IMR-90 (cell line): ENCODE results near the gene PTGS1.

Experiments used
- BHLHE40 ChIP-seq: fragments of 150-350 bp; IDR thresholded peaks from 2 replicates; pipeline ENCODE4 v1.6.1; 2016; ENCODE audit warnings: mild to moderate bottlenecking, low read depth, low read length
- MXI1 ChIP-seq: IDR thresholded peaks from 2 replicates; pipeline ENCODE4 v1.6.1; 2012; ENCODE audit warnings: low read depth, mild to moderate bottlenecking, low read length, moderate library complexity, borderline replicate concordance
- POLR2A ChIP-seq: IDR thresholded peaks from 2 replicates; pipeline ENCODE4 v1.6.1; 2012; ENCODE audit warnings: mild to moderate bottlenecking, low read depth, low read length
- RCOR1 ChIP-seq: IDR thresholded peaks from 2 replicates; pipeline ENCODE4 v1.6.1; 2012; ENCODE audit warnings: mild to moderate bottlenecking, low read length, improper control_type of control experiment; ENCODE audit not compliant: insufficient replicate concordance
- SMC3 ChIP-seq: fragments of 150-350 bp; IDR thresholded peaks from 2 replicates; pipeline ENCODE4 v1.6.1; 2016; ENCODE audit warnings: low read depth, mild to moderate bottlenecking, antibody characterized with exemption, low read length, moderate library complexity
- TF ChIP-seq, protein P1 (sequence below): conservative IDR thresholded peaks from 2 replicates; pipeline ENCODE4 v1.5.1; 2012; ENCODE audit warnings: mild to moderate bottlenecking, low read depth, low read length, improper control_type of control experiment
- TF ChIP-seq, protein P2 (sequence below): fragments of 150-350 bp; IDR thresholded peaks from 2 replicates; pipeline ENCODE4 v1.6.1; 2016; ENCODE audit warnings: low read depth, mild to moderate bottlenecking, low read length, moderate library complexity, borderline replicate concordance

DNA sequence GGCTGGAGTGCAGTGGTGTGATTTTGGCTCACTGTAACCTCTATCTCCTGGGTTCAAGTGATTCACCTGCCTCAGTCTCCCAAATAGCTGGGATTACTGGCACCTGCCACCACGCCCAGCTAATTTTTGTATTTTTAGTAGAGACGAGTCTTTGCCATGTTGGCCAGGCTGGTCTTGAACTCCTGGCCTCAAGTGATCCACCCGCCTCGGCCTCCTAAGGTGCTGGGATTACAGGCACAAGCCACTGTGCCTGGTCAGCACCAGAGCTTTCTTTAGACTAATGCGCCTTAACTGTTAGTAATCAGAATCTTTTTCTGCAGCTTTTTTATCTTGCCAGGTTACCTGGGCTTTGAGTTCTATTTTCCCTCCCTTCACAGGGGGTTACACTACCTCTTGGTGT, 18.4 kb downstream of the PTGS1 start:
- TF ChIP-seq POLR2A (no peak), SMC3 (no peak), RCOR1 (no peak), BHLHE40 (no peak), MXI1 (no peak)
- TF ChIP-seq, protein P1, sequence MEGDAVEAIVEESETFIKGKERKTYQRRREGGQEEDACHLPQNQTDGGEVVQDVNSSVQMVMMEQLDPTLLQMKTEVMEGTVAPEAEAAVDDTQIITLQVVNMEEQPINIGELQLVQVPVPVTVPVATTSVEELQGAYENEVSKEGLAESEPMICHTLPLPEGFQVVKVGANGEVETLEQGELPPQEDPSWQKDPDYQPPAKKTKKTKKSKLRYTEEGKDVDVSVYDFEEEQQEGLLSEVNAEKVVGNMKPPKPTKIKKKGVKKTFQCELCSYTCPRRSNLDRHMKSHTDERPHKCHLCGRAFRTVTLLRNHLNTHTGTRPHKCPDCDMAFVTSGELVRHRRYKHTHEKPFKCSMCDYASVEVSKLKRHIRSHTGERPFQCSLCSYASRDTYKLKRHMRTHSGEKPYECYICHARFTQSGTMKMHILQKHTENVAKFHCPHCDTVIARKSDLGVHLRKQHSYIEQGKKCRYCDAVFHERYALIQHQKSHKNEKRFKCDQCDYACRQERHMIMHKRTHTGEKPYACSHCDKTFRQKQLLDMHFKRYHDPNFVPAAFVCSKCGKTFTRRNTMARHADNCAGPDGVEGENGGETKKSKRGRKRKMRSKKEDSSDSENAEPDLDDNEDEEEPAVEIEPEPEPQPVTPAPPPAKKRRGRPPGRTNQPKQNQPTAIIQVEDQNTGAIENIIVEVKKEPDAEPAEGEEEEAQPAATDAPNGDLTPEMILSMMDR = no peak
- TF ChIP-seq, protein P2, sequence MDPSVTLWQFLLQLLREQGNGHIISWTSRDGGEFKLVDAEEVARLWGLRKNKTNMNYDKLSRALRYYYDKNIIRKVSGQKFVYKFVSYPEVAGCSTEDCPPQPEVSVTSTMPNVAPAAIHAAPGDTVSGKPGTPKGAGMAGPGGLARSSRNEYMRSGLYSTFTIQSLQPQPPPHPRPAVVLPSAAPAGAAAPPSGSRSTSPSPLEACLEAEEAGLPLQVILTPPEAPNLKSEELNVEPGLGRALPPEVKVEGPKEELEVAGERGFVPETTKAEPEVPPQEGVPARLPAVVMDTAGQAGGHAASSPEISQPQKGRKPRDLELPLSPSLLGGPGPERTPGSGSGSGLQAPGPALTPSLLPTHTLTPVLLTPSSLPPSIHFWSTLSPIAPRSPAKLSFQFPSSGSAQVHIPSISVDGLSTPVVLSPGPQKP = no peak
